ENCODE results near the gene PUS3. TPM values are rescaled to one million over a fixed set of nuclear protein-coding genes. Genes with fewer than 3 reads are reported as not detected.
"Not testable (repeated sequence)": the region's sequence is repeated elsewhere in the genome, so short reads cannot be mapped to it uniquely, and the experiment has no call there.

The PUS3 gene
- total RNA-seq, 4 donors from 2014 or later, result 7.3 to 12.2 (median 9.5) TPM

DNA sequence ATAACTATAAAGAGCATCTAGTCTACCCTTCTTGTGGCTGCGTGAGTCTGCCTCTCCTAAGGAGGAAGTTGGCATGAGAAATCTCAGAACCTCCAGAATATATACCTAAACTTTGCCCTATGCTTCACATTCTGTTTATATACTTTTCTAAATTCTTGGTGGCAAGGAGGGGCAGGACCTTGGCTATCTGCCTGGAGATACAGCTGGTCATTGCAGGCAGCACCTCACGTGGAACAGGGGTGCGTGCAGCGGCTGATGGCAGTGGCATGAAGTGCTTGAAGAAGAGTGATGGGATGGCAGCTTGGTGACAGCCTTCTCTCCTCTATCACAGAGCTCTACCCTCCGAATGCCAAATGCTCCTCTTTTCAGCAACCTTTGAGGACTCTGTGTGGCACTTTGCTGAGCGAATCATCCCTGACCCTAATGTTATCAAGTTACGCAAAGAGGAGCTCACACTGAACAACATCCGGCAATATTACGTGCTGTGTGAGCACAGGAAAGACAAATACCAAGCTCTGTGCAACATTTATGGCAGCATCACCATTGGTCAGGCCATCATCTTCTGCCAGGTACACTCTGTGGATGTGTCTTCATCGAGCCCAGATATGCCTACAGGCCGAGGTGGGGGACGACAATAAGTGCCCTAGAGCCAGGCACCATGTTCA lies 13.8 kb upstream of the PUS3 start:
- TF ChIP-seq, protein P1, sequence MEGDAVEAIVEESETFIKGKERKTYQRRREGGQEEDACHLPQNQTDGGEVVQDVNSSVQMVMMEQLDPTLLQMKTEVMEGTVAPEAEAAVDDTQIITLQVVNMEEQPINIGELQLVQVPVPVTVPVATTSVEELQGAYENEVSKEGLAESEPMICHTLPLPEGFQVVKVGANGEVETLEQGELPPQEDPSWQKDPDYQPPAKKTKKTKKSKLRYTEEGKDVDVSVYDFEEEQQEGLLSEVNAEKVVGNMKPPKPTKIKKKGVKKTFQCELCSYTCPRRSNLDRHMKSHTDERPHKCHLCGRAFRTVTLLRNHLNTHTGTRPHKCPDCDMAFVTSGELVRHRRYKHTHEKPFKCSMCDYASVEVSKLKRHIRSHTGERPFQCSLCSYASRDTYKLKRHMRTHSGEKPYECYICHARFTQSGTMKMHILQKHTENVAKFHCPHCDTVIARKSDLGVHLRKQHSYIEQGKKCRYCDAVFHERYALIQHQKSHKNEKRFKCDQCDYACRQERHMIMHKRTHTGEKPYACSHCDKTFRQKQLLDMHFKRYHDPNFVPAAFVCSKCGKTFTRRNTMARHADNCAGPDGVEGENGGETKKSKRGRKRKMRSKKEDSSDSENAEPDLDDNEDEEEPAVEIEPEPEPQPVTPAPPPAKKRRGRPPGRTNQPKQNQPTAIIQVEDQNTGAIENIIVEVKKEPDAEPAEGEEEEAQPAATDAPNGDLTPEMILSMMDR (IDR thresholded peaks at IDR 0.05), result no peak
- DNase-seq (ENCODE audit: low spot score) (no peak), ATAC-seq (ENCODE audit: low FRiP score) (no peak)

DNA sequence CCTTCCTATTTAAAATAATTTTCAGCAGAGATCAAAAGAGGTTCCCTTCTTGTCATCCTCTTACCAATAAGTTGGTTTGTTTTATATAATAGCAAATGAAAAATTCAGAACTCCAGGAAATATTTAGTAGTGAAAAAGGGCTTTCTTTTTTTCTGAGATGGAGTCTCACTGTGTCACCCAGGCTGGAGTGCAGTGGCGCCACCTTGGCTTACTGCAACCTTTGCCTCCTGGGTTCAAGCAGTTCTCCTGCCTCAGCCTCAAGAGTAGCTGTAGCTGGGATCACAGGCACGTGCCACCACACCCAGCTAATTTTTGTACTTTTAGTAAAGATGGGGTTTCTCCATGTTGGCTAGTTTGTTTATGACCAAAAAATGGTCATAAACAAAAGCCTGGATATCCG lies 11.6 kb upstream of the PUS3 start:
- not testable (repeated sequence) for ATAC-seq (ENCODE audit: low FRiP score); DNase-seq (ENCODE audit: low spot score)

DNA sequence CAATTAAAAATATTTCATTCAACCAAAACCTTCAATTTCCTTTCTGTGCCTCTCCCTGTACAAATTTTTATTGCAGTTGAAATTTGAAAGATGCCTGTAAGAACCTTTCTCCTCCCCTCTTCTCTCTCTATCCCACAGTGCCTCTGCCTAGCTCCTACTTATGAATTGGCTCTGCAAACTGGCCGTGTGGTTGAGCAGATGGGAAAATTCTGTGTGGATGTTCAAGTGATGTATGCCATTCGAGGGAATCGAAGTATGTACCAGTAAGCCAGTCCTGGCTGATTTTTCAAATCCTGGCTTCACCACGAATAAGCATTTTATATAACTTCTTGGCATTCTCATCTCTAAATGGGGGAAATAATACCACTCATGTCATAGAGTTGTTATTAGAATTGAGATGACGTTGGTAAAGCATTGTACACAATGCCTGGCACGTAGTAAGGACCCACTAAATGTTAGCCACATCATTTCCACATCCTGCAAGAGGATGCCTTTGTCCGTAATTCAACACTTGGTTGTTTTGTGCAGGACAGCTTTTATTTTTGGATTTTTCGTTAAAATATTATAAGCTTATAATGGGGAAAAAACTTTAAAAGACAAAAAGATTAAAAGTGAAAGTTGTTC lies 7.3 kb upstream of the PUS3 start:
- no peak for ATAC-seq (ENCODE audit: low FRiP score)
- no peak for DNase-seq (ENCODE audit: low spot score)
- TF ChIP-seq, protein P1 (IDR thresholded peaks at IDR 0.05), result no peak

DNA sequence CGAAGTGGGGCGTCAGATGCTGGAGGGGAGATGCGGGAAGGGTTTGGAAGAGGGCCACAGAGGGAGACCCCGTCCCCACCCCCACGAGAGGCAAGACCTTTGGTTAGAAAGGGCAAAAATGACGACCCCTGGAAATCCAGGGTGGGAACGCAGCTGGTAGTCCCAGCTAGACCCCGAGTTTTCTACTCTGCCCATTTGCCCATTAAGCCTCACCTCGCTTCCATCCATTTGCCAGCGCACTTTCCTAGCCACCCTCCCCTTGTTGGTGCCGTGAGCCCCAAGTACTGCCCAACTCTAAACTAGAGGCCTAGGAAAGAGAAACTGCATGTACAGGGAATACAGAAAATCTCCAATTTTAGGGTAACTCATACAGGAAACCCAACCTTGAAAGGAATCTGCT lies 1.7 kb upstream of the PUS3 start:
- DNase-seq (ENCODE audit: low spot score), result no peak
- TF ChIP-seq, protein P1 (IDR thresholded peaks at IDR 0.05), result no peak
- ATAC-seq (ENCODE audit: low FRiP score), result no peak

DNA sequence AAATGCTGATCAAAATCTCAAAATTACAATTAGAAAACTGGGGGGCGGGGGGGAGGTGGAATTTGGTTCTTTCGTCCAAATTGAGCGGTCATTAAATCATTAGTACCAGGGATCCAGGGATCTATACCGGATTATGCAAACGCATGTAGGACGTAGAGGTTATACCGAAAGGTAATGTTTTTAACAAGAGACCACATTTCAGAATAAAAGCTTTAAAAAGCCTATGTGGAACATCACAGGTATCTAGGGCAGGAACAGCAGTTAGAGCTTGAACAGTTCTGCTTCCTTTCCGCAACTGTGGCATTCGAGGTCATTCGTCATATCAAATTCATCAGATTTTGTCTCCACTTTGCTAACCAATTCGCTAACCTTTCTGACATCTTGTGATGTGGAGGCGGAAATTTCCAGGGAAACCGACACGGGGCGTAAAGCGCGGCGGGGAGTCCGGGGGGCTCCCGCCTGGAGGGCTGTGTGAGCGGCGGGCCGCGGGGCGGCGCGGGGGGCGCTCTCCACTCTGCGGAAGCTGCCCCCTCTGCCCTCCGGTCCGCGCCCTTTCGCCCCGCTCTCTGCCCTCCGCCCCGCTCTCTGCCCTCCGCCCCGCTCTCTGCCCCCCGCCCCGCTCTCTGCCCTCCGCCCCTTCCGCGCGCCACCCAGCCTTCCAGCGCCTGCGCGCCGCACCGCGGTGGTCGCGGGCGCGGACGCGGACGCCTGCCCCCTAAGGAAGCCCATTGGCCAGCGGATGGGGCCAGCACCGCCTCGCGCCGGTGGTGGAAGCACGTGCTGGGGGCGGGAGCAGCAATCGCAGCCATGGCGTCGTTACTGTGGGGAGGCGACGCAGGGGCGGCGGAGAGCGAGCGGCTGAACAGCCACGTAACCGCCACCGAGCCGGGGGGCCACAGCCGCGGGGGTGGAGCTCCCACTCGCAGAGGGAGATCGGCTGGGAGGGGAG lies 979 bp upstream of the PUS3 start, which contains the start of gene DDX25:
TSS of gene DDX25 (plus strand) at position 798 of the 949 bp plus-strand sequence. CDS start at position 808, 10 bp downstream.
- ATAC-seq (ENCODE audit: low FRiP score), result no peak

DNA sequence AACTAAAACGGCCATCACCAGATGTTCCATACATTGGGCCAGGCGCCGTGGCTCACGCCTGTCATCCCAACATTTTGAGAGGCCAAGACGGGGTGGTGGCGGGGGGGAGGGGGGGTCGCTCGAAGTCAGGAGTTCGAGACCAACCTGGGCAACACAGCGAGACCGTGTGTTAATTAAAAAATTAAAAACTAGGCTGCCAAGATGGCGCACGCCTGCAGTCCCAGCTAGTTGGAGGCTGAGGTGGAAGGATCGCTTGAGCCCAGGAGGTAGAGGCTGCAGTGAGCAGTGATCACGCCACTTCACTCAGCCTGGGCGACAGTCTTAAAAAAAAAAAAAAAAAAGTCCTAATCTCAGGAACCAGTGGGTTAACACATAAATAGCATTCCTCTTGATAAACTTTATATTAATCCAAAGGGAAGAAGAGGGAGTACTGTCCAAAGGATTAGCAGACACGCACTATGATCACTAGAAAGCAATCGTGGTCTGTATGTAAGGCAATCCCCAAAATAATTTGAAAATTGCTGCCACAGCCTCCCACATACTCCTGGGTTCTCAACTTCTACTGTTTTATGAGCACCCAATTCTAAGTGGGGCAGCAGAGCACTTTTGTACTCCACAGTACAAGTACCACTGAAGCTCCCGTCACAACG lies 604 bp downstream of the PUS3 start:
- no peak for ATAC-seq (ENCODE audit: low FRiP score)
- TF ChIP-seq, protein P1 (IDR thresholded peaks at IDR 0.05), result no peak
- DNase-seq (ENCODE audit: low spot score), result no peak

More for the DNA sequence above, 979 bp upstream of the PUS3 start, which contains the start of gene DDX25:
- TF ChIP-seq, protein P1 (IDR thresholded peaks at IDR 0.05), result no peak
- no peak for DNase-seq (ENCODE audit: low spot score)

DNA sequence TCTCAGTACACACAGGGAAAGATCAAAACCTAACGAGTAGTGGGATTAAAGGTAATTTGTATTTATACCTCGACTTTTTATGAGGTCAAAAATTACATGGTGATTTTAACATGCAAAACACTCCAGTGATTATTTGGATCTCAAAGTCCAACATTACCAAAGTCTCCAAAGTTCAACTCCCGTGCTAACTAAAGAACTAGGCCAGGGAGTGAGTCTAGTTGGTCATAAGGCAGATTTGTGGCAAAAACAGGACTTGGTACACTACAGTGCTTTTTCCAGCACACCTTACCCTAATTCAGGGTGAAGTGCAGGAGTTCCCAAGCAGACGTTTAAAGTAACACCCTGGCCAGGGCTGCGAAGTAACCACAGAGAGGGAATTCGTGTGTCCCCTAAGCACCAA lies 1.1 kb downstream of the PUS3 start:
- ATAC-seq (ENCODE audit: low FRiP score) (no peak), DNase-seq (ENCODE audit: low spot score) (no peak)
- TF ChIP-seq, protein P1 (IDR thresholded peaks at IDR 0.05), result no peak
